Measurements from ENCODE around the gene GRM2. TPM values are rescaled to one million over a fixed set of nuclear protein-coding genes. Genes with fewer than 3 reads are reported as not detected.

The GRM2 gene
- total and polyA plus RNA-seq, 10 of the 15 experiments (the other 5 are each of a cell fraction or from before 2014, with no cell fraction given) = 0.01 to 0.14 (median 0.06) TPM; not detected in 5

GRCh38 chr3:51719410-51720025 lies 12.7 kb downstream of the GRM2 start:
- ChIA-PET RAD21 (ENCODE audit: unreplicated experiment) (interaction anchor here (0.9 to 2.8 kb wide), 9 partner anchors 33 to 334 kb away, joined by 3 to 47 read pairs (median 5); partner anchors contain the start of genes DCAF1, PARP3 and RRP9), CTCF (interaction anchor here (0.6 to 5.6 kb wide), 31 partner anchors 9 to 267 kb away, joined by 3 to 116 read pairs (median 4); partner anchors contain the start of genes ABHD14B, DCAF1 and RAD54L2), POLR2A (interaction anchor here (1.2 kb wide), 1 partner anchor 45 kb away, joined by 3 read pairs; no protein-coding TSS in a partner anchor), SMC1A (ENCODE audit: uncharacterized antibody, unreplicated experiment) (interaction anchor here (0.6 to 3.0 kb wide), 8 partner anchors 9 to 218 kb away, joined by 3 to 24 read pairs (median 4); no protein-coding TSS in a partner anchor)
- intact Hi-C loops (cut with micrococcal nuclease; ENCODE audit: unreplicated experiment) = loop anchor here (1.0 kb wide), 1 partner anchor 81 kb away; no protein-coding TSS in a partner anchor
- no peak overlapping the region for H3K4me3 ChIP-seq
- in situ Hi-C loops (cut with MboI) = no loop called here
- DNase-seq (ENCODE audit: low read depth, low spot score) (no peak), FAIRE-seq (no peak), ATAC-seq (peak; percentile 61)
- no peaks in the 10 kb centered on the region for H3K4me1 ChIP-seq (ENCODE audit: control insufficient read depth, insufficient read depth, low read length)
- 34% methylated on average over 5 of the region's 5 CpGs for WGBS (ENCODE audit: insufficient coverage, insufficient replicate concordance, low lambda C conversion rate, missing lambda C conversion rate)
- H3K9ac ChIP-seq (ENCODE audit: control insufficient read depth, insufficient read depth, low read length) = no peak overlapping the region
- no peaks in the 10 kb centered on the region for H3K9me3 ChIP-seq (replicated peaks; ENCODE audit: control insufficient read depth, insufficient read depth, low read length)
- H3K27ac ChIP-seq (ENCODE audit: control insufficient read depth, insufficient read depth) = no peak overlapping the region
- H3K36me3 ChIP-seq (ENCODE audit: control insufficient read depth in 2 of 2, insufficient read depth in 2 of 2, low read length in 1 of 2) = no peaks in the 10 kb centered on the region
- no peak overlapping the region for H2AFZ ChIP-seq (ENCODE audit: control insufficient read depth, low read depth, low read length)
- H3K27me3 ChIP-seq (replicated peaks in 1 of 2; ENCODE audit: control insufficient read depth in 2 of 2, insufficient read depth in 2 of 2, low read length in 1 of 2) = no peaks in the 10 kb centered on the region
- BruUV-seq (replicated peaks) = no TSS peak
- H3K79me2 ChIP-seq (ENCODE audit: control insufficient read depth, insufficient read depth, low read length) = no peaks in the 10 kb centered on the region
- no peaks in the 10 kb centered on the region for H4K20me1 ChIP-seq (ENCODE audit: control insufficient read depth, insufficient read depth)
- TF ChIP-seq CUX1 (IDR thresholded peaks at IDR 0.05; ENCODE audit: insufficient replicate concordance, low read depth, low read length) (no peak), CTCF (IDR thresholded peaks at IDR 0.05 in 2 of 3, conservative IDR thresholded peaks at IDR 0.05 in 1 of 3; ENCODE audit: control insufficient read depth in 2 of 3, extremely low read depth in 1 of 3, insufficient read depth in 1 of 3, low read depth in 3 of 3, low read length in 3 of 3) (0 out of 6 replicates have a peak, but pooled peaks of 1 of the 3 experiments have one; percentile 20), IKZF2 (IDR thresholded peaks at IDR 0.05) (0 out of 4 replicates have a peak, but pooled peaks of 1 of the 2 experiments have one; percentile 2)
- H3K4me2 ChIP-seq (ENCODE audit: control insufficient read depth, insufficient read depth) = no peak overlapping the region
